ES-I3 (cell line): ENCODE measurements around the gene PDIA5.

Experiments
- H3K36me3 ChIP-seq: 2 replicates; pipeline ENCODE4 v1.6.1; 2013; ENCODE audit warnings: mild to moderate bottlenecking, low read length, control low read depth, moderate library complexity; ENCODE audit not compliant: insufficient read depth
- H3K4me1 ChIP-seq: 2 replicates; pipeline ENCODE4 v1.6.1; 2013; ENCODE audit warnings: mild to moderate bottlenecking, control low read depth, low read length; ENCODE audit not compliant: insufficient read depth
- H3K9ac ChIP-seq: 2 replicates; pipeline ENCODE4 v1.6.1; 2013; ENCODE audit warnings: low read depth, mild to moderate bottlenecking, low read length, moderate library complexity
- H3K9me3 ChIP-seq: 2 replicates; pipeline ENCODE4 v1.6.1; 2013; ENCODE audit warnings: mild to moderate bottlenecking, low read length, moderate library complexity; ENCODE audit not compliant: control insufficient read depth, insufficient read depth

Gene PDIA5

DNA sequence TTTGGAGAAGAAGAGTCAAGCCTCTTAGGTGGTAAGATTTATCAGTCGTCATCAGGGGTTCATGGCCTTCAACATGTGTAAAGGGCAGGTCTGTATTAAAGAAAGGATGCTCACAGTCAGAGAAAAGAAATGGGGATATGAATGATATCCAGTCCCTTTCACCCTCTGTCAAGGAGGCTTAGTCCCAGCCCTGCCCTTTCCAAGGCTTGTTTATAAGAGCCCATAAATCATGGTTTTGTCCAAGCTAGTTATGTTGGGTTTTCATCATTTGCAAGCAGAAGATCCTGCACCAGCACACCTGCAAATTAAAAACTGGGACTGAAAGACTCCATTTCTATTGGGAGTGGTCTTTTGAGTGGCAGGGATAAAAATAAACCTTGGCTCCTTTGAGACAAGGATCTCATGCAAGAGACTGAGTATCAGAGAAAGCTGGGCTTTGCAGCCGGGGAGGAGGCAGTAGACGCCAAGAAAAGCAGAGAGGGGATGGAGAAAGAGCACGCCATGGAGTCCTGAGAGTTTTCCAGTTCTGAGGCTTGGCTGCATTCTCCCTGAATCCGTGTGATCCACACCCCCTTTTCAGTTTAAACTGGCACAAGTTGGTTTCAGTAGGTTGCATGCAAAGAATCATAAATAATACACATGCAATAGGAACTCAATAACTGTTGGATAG lies 12.6 kb upstream of the PDIA5 start:
- no peaks in the 10 kb centered on the region for H3K4me1 ChIP-seq
- H3K36me3 ChIP-seq = no peaks in the 10 kb centered on the region
- H3K9ac ChIP-seq = no peak overlapping the region
- no peaks in the 10 kb centered on the region for H3K9me3 ChIP-seq

DNA sequence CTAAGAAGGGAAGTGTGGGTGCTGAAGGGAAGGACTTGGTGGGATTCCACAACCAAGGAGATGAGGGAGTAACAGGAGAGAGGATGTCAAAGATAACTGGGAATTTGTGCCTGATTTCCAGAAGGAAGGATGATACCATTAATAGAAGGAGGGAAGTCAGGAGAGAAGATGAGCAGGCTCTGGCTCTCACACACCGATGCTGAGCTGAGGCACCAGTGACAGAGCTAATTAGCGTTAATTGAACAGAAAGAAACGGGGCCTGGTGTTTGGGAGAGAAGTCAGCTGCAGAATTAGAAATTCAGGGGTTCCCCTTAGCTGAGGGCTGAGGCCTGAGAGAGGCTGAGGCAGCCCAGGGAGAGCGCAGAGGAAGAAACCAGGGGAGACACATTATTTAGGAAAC lies 11.9 kb upstream of the PDIA5 start:
- Histone ChIP-seq H3K9ac (no peak overlapping the region), H3K36me3 (no peaks in the 10 kb centered on the region), H3K4me1 (no peaks in the 10 kb centered on the region), H3K9me3 (no peaks in the 10 kb centered on the region)

DNA sequence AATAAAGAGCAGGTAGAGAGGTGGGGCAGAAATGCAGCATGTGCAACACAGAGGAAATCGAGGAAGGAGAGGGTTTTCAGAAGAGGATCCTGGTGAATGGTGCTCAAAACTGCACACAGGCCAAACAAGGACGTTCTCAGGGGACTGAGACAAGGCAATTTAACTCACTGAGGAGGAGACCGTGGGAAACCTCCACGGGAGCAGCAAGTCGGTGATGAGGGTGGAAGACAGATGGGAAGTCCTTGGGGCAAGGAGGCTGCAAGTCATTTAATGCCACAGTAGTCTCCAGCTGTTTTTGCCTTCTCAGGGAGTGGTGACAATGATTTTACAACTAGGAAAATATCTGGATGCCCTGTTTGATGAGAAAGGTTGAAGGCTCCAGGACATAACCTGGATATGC lies 11.5 kb upstream of the PDIA5 start:
- H3K9ac ChIP-seq = no peak overlapping the region

DNA sequence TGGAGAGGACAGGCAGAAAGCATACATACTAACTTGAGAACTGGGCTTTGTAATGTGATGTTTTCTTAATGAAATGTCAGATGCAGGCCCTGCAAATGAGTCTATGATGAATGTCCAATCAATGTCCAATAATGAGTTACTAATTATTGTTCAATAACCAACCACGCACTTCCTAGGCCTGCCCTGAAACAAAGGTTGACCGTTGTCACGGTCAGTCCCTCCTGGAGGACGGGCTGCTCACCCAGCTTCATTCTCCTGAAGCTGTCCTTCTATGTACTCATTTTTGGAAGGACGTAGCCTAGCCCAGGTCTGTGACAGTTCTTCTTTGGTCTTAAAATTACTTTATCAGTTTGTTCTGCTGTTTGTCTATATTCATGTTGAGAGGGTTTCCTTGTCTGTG lies 8.3 kb upstream of the PDIA5 start:
- Histone ChIP-seq H3K36me3 (no peaks in the 10 kb centered on the region), H3K9me3 (no peaks in the 10 kb centered on the region), H3K4me1 (no peaks in the 10 kb centered on the region), H3K9ac (no peak overlapping the region)

More for the DNA sequence above, 11.5 kb upstream of the PDIA5 start:
- Histone ChIP-seq H3K9me3 (no peaks in the 10 kb centered on the region), H3K36me3 (no peaks in the 10 kb centered on the region), H3K4me1 (no peaks in the 10 kb centered on the region)

DNA sequence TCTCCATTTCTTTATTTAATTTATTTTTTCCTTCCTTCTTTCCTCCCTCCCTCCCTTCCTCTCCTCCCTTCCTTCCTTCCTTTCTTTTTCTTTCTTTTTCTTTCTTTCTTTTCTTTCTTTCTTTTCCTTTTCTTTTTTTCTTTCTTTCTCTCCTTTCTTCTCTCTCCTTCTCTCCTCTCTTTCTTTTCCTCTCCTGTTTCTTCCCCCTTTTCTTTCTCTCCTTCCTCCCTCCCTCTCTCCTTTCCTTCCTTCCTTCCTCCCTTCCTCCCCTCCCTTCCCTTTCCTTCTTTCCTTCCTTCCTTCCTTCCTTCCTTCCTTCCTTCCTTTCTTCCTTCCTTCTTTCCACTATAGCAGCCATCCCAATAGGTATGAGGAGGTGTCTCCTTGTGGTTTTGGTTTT lies 6.8 kb upstream of the PDIA5 start:
- no peak overlapping the region for H3K9ac ChIP-seq

DNA sequence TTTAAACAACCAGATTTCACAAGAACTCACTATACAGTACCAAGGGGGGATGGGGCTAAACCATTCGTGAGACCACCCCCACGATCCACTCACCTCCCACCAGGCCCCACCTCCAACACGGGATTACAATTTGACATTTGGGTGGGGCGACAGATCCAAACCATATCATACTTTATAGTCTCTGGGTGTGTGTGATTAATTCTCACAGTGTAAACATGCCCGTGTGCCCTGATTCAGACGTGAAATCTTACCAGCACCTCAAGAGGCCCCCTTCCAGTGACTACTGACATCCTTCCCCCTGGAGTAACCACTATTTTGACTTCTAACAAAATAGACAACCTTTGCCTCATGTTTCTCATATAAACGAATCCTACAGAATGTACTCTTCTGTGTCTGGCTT lies 5.0 kb upstream of the PDIA5 start:
- Histone ChIP-seq H3K36me3 (no peaks in the 10 kb centered on the region), H3K9me3 (no peaks in the 10 kb centered on the region), H3K4me1 (no peaks in the 10 kb centered on the region; the same call in 1 of the 2 replicates), H3K9ac (no peak overlapping the region)

More for the DNA sequence above, 6.8 kb upstream of the PDIA5 start:
- Histone ChIP-seq H3K36me3 (no peaks in the 10 kb centered on the region), H3K4me1 (no peaks in the 10 kb centered on the region; the same call in 1 of the 2 replicates), H3K9me3 (no peaks in the 10 kb centered on the region)

DNA sequence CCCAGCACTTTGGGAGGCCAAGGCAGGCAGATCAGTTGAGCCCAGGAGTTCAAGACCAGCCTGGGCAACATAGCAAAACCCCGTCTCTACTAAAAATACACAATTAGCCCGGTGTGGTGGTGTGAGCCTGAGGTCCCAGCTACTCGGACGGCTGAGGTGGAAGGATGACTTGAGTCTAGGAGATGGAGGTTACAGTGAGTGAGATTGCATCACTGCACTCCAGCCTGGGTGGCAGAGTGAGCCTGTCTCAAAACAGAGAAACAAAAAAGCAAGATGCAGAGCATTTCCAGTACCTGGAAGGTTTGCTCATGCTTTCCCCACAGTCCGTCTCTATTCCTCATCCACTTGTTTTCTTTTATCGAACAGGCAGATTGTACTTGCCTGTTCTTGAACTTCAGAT lies 3.8 kb upstream of the PDIA5 start:
- Histone ChIP-seq H3K4me1 (no peaks in the 10 kb centered on the region; the same call in 1 of the 2 replicates), H3K36me3 (no peaks in the 10 kb centered on the region)

DNA sequence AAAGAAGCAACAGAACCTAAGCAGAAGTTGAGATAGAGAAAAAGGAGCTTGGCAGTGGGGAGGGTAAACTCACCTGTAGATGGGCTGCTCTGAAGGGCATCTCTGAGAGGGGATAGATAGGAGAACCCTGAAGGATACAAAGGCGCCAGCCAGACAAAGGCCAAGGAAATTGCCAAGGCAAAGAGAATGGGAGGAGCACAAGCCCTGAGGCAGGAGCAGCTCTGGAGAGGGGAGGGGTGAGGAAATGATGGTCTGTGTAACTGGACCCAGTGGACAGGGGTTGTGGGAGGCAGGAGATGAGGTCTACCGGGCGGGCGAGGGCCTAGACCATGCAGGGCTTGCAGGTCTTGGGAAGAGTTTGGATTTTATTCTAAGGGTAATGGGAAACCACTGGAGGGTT lies 2.3 kb upstream of the PDIA5 start:
- H3K4me1 ChIP-seq = no peaks in the 10 kb centered on the region; the same call in 1 of the 2 replicates
- no peak overlapping the region for H3K9ac ChIP-seq
- H3K36me3 ChIP-seq = no peaks in the 10 kb centered on the region
- H3K9me3 ChIP-seq = no peaks in the 10 kb centered on the region

More for the DNA sequence above, 3.8 kb upstream of the PDIA5 start:
- no peaks in the 10 kb centered on the region for H3K9me3 ChIP-seq
- H3K9ac ChIP-seq = no peak overlapping the region

DNA sequence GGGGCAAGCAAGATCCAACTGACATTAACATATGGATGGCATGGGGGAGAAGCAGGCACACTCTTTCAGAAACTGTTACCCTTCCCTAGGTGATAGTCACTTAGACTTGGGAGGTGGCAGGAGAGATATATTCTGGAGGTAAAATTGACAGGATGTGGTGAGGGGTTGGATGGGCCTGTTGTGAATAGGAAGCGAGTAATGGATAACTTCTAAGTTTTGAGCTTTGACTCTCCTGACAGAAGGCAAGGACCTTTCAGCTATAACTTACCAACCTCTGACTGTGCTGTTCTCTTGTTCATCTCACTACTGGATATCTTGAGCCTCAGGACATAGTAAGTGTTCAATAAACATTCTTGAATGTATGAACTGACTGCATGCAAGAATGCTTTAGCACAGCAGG lies 1.9 kb upstream of the PDIA5 start:
- no peaks in the 10 kb centered on the region for H3K36me3 ChIP-seq
- H3K9ac ChIP-seq = no peak overlapping the region
- no peaks in the 10 kb centered on the region for H3K9me3 ChIP-seq
- no peaks in the 10 kb centered on the region; the same call in 1 of the 2 replicates for H3K4me1 ChIP-seq

DNA sequence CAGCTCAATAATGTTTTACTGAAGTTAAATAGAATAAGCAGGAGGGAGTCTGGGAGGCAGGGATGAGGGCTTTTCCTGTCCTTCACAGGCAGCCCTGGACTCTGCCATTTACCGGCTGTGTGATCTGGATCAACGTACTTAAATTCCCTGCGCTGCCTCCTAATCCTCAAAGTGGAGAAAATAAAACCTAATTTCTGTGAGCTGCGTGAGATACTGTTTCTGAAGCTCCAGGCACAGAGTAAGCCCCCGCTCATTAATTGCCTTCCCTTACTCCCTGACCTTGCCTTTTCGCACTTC lies 278 bp upstream of the PDIA5 start:
- Histone ChIP-seq H3K36me3 (no peaks in the 10 kb centered on the region), H3K9me3 (no peaks in the 10 kb centered on the region), H3K9ac (peak overlapping the region; percentile 54; the same call in 1 of the 2 replicates), H3K4me1 (no peaks in the 10 kb centered on the region; the same call in 1 of the 2 replicates)

DNA sequence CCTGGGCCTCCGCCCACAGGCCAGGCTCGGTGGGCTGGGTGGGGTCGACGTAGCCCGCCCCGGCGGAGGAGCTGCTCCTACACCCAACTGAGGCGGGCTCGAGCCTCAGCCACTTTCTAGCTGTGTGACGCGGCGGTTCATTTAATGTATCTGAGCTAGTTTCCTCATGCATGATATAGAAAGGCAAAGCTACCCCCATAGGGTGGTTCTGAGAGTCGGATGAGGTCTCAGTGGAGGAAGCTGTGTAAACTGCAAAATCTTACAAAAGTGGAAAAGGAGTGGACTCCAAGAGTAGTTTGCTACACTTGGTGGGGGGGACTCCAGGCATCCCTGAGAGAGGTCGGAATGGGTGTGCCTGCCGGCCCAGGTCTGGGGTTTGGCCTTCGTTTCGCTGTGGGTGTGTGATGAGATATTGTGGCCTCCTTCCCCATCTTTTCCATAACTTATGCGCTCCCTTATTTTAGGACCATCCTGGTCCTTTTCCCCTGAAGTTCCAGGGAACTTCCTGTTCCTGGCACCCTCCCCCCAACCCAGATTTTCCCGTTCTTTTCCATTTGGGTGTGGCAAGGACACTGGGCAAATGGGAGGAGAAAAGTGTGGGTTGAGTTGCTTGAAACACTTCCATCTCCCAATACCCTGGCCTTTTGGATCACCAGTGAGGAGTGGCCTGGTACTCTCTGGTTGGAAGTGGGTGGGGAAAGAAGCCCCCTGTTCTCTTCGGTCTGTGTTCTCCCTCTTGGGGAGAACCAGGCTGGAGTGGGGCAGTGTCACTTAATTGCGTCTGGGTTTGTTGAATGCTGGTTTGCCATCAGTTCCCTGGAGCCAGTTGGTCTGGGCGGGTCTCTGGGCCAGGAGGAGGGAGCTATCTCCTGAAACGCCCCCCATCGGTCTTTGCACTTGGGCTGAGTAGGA lies 1.1 kb downstream of the PDIA5 start:
- Histone ChIP-seq H3K9ac (peak overlapping the region; percentile 54), H3K9me3 (no peaks in the 10 kb centered on the region), H3K36me3 (no peaks in the 10 kb centered on the region), H3K4me1 (no peaks in the 10 kb centered on the region; the same call in 1 of the 2 replicates)

DNA sequence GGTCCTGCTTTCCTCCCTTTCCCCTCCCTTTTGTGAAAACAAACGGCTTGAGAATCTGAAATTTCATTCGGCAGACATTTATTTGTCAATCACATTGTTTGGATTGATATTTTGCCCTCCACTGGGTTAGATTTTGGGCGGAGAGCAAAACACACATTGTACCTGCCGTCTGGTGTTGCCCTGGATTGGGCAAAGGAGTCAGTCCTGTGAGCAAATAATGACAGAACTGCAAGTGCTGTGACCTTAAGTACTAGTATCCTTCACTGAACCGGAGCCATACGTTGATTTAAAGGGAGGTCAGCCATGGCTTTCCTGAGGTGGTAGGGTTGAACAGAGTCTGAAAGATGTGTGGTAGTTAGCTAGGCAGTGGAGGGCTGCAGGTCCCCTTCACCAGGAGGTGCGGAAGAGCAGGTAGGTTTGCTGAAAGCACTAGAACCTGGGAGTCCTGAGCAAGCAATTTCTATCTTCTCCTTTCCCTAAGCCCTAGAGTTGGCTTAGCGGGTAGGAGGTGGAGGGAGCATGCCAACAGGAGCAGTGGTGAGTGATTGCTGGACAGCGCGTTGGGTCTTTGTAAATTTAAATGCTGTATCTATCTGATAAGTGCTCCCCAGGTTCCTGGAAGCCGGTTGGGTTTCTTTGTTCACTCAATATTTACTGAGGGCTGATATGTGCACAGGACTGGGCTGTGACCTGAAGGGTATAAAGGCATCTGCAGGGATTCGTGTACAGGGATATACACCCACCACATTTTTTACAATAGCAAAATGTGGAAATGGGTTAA lies 2.0 kb downstream of the PDIA5 start:
- Histone ChIP-seq H3K4me1 (no peaks in the 10 kb centered on the region; the same call in 1 of the 2 replicates), H3K9ac (peak overlapping the region; percentile 54), H3K36me3 (no peaks in the 10 kb centered on the region), H3K9me3 (no peaks in the 10 kb centered on the region)

DNA sequence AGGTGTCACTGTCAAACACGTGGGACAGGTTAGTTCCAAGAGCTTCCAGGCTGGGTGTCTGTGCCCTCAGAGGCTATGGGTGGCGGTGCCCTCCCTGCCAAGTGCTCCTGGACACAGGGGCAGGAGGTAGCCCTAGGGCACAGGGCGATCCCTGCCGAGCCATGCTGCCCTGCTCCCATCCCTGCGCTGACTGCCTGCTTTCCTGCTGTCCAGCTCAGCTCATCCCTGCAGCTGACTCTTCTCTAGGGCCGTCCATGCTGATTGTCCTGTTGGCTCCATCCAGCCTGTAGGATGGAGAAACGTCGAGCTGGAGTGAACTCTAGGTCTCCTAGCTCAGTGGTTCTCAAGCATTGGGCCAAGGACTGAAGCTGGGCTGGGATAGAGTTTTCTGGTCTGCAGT lies 3.7 kb downstream of the PDIA5 start:
- H3K36me3 ChIP-seq = no peaks in the 10 kb centered on the region
- H3K4me1 ChIP-seq = peaks cover 4% of the 10 kb centered on the region; the same call in 1 of the 2 replicates
- no peaks in the 10 kb centered on the region for H3K9me3 ChIP-seq
- no peak overlapping the region for H3K9ac ChIP-seq

DNA sequence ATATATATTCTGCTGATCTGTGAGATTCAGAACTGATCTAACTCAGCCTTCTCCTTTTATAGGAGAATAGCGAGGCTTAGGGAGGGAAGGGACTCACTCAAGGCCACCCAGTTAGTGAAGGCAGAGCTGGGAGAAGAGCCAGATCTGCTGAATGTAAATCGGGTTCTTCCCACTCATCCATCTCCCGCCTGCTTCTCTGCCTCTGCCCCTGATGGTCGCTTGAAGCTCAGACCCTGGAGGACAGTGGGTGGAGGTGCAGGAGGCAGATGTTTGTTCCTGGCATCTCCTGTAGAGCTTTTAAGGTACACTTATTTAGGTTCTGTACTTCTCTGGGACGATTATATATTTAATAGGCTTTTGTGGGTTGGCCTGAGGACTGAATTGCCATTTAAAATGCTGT lies 4.3 kb downstream of the PDIA5 start:
- Histone ChIP-seq H3K36me3 (no peaks in the 10 kb centered on the region), H3K9ac (no peak overlapping the region), H3K9me3 (no peaks in the 10 kb centered on the region), H3K4me1 (peaks cover 4% of the 10 kb centered on the region; the same call in 1 of the 2 replicates)
